Bronchial epithelial cell (primary cell): ENCODE results near the gene UBE2F. TPM values are rescaled to one million over a fixed set of nuclear protein-coding genes. Genes with fewer than 3 reads are reported as not detected.
"Not testable (repeated sequence)": the region's sequence is repeated elsewhere in the genome, so short reads cannot be mapped to it uniquely, and the experiment has no call there.

ENCODE experiments used
- DNase-seq: peaks from one replicate; pipeline ENCODE4 v3.0.0-alpha.2; 2010; ENCODE audit warnings: low read depth
- FAIRE-seq: peaks from 2 replicates; lab custom pipeline; 2011; peaks lifted over from hg19 to GRCh38; lab: Jason Lieb, UNC
- H3K27me3 ChIP-seq: 2 replicates; pipeline ENCODE4 v1.5.1; 2011; ENCODE audit warnings: low read length; ENCODE audit not compliant: control insufficient read depth, insufficient read depth
- H3K36me3 ChIP-seq: 2 replicates; pipeline ENCODE4 v1.5.1; 2011; ENCODE audit warnings: low read length; ENCODE audit not compliant: control insufficient read depth, insufficient read depth
- H3K4me3 ChIP-seq: 2 replicates; pipeline ENCODE4 v1.5.1; 2011; ENCODE audit warnings: mild to moderate bottlenecking, low read depth, low read length, control low read depth
- CTCF ChIP-seq: IDR thresholded peaks from 2 replicates; pipeline ENCODE4 v1.5.1; 2011; ENCODE audit warnings: mild to moderate bottlenecking, moderate library complexity, low read length, control low read depth, inconsistent platforms; ENCODE audit not compliant: insufficient read depth, severe bottlenecking
- total RNA-seq: library from RNA; depleted of rRNA; stranded (reverse); fragments of >200 nt; gene quantifications from 2 replicates; pipeline ENCODE4 v1.2.1, GENCODE V29; 2014

UBE2F gene
- total RNA-seq, 1 donor from 2014 or later: 64.0 TPM

- DNase-seq (no peak), FAIRE-seq (no peak)
Measured at GRCh38 chr2:237961637-237962036, 5.2 kb upstream of the UBE2F start.

GRCh38 chr2:237962432-237963084 lies 4.3 kb upstream of the UBE2F start:
- TF ChIP-seq CTCF: no peak
- no peak overlapping the region for H3K4me3 ChIP-seq
- FAIRE-seq (no peak), DNase-seq (peak; percentile 64)
- H3K27me3 ChIP-seq: no peaks in the 10 kb centered on the region
- H3K36me3 ChIP-seq: no peaks in the 10 kb centered on the region

More at GRCh38 chr2:237961637-237962036, 5.2 kb upstream of the UBE2F start:
- Histone ChIP-seq H3K36me3 (no peaks in the 10 kb centered on the region), H3K4me3 (no peak overlapping the region), H3K27me3 (no peaks in the 10 kb centered on the region)
- no peak for TF ChIP-seq CTCF

- H3K27me3 ChIP-seq, H3K36me3 ChIP-seq, FAIRE-seq, DNase-seq, H3K4me3 ChIP-seq: not testable (repeated sequence)
Measured at GRCh38 chr2:237963490-237963991, 3.3 kb upstream of the UBE2F start.

- DNase-seq (no peak), FAIRE-seq (no peak)
- H3K27me3 ChIP-seq: no peaks in the 10 kb centered on the region
- peaks cover under 1% of the 10 kb centered on the region for H3K36me3 ChIP-seq
- no peak overlapping the region for H3K4me3 ChIP-seq
- no peak for TF ChIP-seq CTCF
Measured at GRCh38 chr2:237964194-237964577, 2.6 kb upstream of the UBE2F start.

GRCh38 chr2:237964578-237965404 lies 2.0 kb upstream of the UBE2F start:
- H3K4me3 ChIP-seq: no peak overlapping the region
- peaks cover 4% of the 10 kb centered on the region for H3K36me3 ChIP-seq
- FAIRE-seq (no peak), DNase-seq (peak; percentile 95)
- TF ChIP-seq CTCF: no peak
- no peaks in the 10 kb centered on the region for H3K27me3 ChIP-seq

- FAIRE-seq, DNase-seq: not testable (repeated sequence)
Measured at GRCh38 chr2:237965844-237966243, 970 bp upstream of the UBE2F start.

More at GRCh38 chr2:237965844-237966243, 970 bp upstream of the UBE2F start:
- not testable (repeated sequence) for H3K36me3 ChIP-seq, H3K27me3 ChIP-seq, H3K4me3 ChIP-seq
